Spleen (tissue), 7 donors: ENCODE data around the gene COL23A1.

Source experiments
- POLR2AphosphoS5 ChIP-seq, 3 donors: sonication (generic); formaldehyde crosslinking; IDR thresholded peaks; one replicate each; pipeline ENCODE4 v1.5.1; 2017; ENCODE audit warnings: antibody characterized with exemption in 3 of 3
- TF ChIP-seq, protein P1 (sequence below), 11 experiments: fragments of 200-600 bp in 7 of 11; fragments of 450-650 bp in 4 of 11; sonication (generic) in 4 of 11; IDR thresholded peaks in 8 of 11; conservative IDR thresholded peaks in 3 of 11; 1 replicate in 7 of 11; 2 replicates in 4 of 11; pipeline versions ENCODE4 v1.4.0 to v1.8.0; 2016 to 2021; ENCODE audit warnings: antibody characterized with exemption in 11 of 11, inconsistent platforms in 4 of 11, mild to moderate bottlenecking in 1 of 11
- donor health status: DM: no; HTN: no; CAD: no; lungs with moderate emphysema.
- donor health status: DM: no; HTN: no; CAD: no.
- donor health status: DM: no; HTN: no; CAD: no.

DNA sequence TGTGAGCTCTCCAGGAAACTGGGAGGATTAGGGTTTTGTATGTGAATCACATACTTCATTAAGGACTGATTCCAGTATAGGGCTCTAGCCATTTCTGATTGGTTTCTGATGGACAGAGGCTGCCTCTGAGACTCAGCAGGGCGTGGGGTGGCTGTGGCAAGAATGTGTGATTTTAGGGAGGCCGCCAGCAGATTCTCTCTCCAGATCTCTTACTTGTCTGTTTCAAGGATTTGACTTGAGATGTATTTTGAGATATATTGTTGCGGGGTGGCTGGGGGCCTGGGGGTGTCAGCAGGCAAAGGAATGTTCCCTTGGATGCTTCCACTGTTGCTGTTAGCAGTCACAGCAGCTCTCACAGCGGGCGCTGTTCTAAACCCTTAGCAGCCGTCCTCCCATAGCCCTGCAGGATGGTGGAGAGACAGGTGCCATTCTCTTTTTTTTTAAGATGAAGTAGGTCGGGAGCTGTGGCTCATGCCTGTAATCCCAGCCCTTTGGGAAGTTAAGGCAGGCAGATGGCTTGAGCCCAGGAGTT is 393.8 kb downstream of the COL23A1 start:
- no peak for TF ChIP-seq POLR2AphosphoS5 (IDR thresholded peaks at IDR 0.05)
- TF ChIP-seq, protein P1, sequence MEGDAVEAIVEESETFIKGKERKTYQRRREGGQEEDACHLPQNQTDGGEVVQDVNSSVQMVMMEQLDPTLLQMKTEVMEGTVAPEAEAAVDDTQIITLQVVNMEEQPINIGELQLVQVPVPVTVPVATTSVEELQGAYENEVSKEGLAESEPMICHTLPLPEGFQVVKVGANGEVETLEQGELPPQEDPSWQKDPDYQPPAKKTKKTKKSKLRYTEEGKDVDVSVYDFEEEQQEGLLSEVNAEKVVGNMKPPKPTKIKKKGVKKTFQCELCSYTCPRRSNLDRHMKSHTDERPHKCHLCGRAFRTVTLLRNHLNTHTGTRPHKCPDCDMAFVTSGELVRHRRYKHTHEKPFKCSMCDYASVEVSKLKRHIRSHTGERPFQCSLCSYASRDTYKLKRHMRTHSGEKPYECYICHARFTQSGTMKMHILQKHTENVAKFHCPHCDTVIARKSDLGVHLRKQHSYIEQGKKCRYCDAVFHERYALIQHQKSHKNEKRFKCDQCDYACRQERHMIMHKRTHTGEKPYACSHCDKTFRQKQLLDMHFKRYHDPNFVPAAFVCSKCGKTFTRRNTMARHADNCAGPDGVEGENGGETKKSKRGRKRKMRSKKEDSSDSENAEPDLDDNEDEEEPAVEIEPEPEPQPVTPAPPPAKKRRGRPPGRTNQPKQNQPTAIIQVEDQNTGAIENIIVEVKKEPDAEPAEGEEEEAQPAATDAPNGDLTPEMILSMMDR (IDR thresholded peaks at IDR 0.05 in 8 of 11, conservative IDR thresholded peaks at IDR 0.05 in 3 of 11): no peak
